HT1080 (cell line): Measurements from ENCODE around the gene NRXN3. TPM values are rescaled to one million over a fixed set of nuclear protein-coding genes. Genes with fewer than 3 reads are reported as not detected.
A peak's percentile ranks its signal among the peaks of the same experiment; 100 is the strongest.

ENCODE experiments used
- DNase-seq: peaks from one replicate; pipeline ENCODE4 v3.0.0-alpha.2; 2015; ENCODE audit warnings: low read depth
- total RNA-seq: library from RNA; depleted of rRNA; stranded (reverse); fragments of >200 nt; shearing (Covaris generic); gene quantifications from 2 replicates; pipeline ENCODE4 v1.2.3, GENCODE V29; 2014

NRXN3 gene
- total RNA-seq, 1 experiment from 2014 or later = 1.2 TPM

DNA sequence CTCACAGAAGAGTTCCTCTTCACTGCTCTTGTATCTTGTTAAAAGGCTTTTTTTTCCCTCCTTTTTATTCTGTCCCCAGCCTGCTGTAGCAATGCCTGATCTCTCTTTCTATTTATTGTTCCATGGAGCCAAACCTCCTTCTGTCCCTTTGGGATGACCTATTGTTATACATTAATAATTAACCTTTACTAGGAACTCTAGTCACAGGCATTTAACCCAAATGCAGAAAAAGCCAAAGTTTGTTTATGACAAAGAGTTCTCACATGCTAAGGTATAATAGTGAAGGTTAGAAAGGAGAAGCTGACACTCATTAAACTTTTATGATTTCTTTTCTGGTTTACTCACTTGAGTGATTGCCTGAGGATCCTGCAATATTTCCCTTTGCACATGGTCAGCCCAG lies 535.8 kb downstream of the NRXN3 start:
- DNase-seq = no peak

DNA sequence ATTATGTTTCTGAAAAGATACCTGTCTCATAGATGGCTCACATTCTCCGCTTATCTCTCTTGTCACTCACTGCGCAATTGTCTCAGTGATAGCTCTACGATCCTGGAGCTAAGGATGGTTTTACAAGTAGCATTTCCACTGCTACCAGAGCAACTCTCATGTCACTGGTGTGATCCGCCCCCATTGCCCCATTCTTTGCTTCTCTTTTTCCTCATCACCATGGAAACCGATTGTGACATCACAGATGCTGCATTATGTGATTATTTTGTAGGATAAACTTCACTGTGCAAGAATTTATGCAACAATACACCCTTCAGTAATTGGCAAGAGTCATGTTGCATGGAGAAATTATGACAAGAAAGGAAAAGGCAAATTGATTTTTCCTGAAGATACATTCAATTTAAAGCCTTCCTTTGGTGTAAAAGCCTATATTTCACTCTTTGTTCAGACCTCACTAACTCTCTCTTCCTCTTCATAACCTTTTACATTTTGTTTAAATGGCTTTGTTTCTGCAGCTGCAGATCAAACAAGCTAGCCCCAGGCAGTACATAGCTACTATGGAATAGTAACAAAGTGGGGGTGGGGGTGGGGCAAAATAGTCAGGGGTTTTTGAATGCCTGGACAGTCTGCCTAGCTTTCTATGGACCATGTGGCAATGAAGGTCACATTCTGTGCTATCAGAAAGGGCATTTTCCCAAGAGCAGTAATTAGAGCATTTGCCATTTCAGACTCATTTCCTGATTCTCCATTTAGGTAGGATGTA lies 539.8 kb downstream of the NRXN3 start:
- DNase-seq = no peak

DNA sequence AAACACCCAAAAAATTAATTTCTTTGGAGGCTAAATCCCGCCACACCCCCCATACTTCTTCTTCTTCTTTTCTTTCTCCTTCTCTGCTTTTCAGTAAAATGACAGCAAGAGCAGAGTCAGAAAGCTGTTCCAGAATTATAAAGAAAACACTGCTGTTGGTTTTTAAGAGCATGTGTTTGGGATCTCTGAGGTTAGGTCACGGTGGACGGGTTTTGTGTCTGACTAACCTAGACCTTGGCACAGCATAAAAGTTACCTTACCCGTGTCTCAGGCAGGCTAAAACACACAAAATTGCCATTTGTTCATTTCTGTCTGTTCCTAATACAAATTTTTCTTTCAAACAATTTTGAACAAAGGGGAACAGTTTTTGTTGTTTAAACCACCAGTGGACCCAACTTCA lies 540.8 kb downstream of the NRXN3 start:
- DNase-seq = no peak

GRCh38 chr14:78713716-78714115 lies 543.5 kb downstream of the NRXN3 start:
- DNase-seq = no peak

DNA sequence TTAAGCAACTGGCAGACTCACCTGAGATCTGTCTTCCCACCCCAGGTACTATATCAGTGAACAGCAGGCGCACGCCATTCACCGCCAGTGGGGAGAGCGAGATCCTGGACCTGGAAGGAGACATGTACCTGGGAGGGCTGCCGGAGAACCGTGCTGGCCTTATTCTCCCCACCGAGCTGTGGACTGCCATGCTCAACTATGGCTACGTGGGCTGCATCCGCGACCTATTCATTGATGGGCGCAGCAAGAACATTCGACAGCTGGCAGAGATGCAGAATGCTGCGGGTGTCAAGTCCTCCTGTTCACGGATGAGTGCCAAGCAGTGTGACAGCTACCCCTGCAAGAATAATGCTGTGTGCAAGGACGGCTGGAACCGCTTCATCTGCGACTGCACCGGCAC lies 544.5 kb downstream of the NRXN3 start:
- DNase-seq = no peak

GRCh38 chr14:78721756-78722480 lies 551.7 kb downstream of the NRXN3 start:
- no peak for DNase-seq

GRCh38 chr14:78725086-78725485 lies 554.9 kb downstream of the NRXN3 start:
- no peak for DNase-seq

GRCh38 chr14:78737116-78737515 lies 566.9 kb downstream of the NRXN3 start:
- DNase-seq = no peak

DNA sequence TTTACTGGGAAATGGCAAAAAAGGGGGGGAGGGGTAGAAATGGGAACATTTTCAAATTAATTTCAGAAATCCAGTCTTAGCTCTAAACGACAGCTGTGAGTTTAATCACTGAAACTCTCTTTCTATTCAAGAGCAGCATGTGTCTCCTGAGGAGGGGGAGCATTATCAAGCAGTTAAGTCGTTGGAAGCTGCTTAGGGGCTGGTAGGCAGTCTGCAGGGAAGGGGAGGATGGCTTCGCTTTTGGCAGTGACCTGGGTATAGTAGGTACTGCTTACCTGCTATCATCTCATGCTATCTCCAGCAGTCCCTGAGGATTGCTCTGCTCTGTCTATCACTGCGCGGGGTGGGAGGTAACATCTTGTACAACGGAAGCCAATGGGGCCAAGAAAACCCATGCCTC lies 567.4 kb downstream of the NRXN3 start:
- DNase-seq = no peak

DNA sequence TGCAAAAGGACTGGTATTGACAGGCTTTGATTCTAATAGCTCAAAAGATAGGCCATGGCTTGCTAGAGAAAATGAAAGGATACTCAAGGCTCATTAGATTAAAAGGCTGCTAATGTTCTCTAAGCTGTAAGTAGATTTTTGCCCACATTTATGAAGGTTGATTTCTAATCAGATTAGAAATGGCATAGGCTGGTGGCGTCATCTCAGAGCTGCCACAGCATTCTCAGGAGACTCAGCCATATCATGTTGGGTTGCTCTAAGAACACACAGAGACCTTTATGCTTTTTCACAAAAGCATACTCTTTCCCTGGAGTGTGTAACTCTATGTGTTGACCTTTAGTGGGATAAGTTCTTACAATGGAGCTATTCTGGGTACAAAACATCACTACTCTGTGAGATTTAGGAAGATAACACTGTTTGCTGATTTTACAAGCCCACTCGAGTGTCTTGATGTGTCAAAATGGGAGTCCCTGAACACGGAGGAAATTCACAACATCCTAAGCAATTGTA lies 576.0 kb downstream of the NRXN3 start:
- DNase-seq = no peak

- DNase-seq = no peak
These were observed 577.6 kb downstream of the NRXN3 start for GRCh38 chr14:78747813-78748212.

DNA sequence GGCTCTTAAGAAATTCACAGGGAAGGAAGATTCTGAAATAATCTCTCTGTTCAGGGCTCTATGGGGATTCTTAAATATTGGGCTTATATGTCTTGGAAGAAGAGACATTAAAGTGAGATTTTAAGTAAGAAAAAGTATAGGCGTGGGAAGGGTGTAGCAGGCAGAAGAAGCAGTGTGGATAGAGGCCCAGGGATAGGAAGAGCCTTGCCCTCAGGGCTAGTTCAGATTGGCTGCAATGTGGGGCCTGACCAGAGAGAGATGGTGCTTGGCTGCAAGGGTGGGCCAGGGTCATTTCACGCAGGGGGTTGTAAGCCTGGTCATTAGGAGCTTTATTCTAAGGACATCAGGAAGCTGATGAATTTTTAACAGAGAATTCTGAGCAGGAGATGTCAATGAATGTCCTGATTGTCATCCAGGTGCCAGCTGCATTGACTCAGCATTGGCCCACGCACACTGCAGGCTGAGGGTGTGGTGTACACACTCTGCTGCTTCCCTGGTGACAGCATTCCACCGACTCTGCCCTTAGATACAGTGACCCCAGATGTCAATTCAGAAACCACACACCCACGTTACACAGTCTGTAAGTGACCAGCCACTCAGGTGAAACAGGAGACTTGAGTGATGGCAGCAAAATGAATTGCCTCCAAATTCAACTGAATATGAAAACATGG lies 582.5 kb downstream of the NRXN3 start:
- DNase-seq = peak; percentile 7

GRCh38 chr14:78754059-78754458 lies 583.9 kb downstream of the NRXN3 start:
- DNase-seq = no peak

- peak; percentile 50 for DNase-seq
These were observed 588.2 kb downstream of the NRXN3 start for GRCh38 chr14:78758333-78758732.

GRCh38 chr14:78762331-78762730 lies 592.2 kb downstream of the NRXN3 start:
- no peak for DNase-seq

GRCh38 chr14:78763746-78764145 lies 593.6 kb downstream of the NRXN3 start:
- DNase-seq = no peak

- DNase-seq = peak; percentile 77
These were observed 594.1 kb downstream of the NRXN3 start for GRCh38 chr14:78764240-78764639.

DNA sequence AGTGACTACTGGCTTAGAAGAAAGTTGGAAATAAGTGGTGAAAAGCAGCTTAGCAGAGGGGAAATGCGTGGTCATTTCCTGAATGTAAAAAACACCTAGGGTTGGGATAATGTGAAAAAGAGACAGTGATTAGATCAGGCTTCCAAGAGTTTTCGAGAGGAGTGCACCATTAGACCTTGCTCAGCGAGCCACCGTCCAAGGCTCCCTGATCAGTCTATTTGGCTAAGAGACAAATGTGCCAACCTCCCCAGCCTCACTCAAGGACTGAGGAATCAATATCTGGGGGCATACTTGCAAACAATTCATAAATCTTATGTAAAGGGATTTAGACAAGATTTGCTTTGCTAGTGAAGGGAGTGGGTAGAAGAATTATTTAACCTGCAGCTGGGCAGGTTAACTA lies 594.5 kb downstream of the NRXN3 start:
- no peak for DNase-seq

GRCh38 chr14:78767436-78767835 lies 597.3 kb downstream of the NRXN3 start:
- no peak for DNase-seq

DNA sequence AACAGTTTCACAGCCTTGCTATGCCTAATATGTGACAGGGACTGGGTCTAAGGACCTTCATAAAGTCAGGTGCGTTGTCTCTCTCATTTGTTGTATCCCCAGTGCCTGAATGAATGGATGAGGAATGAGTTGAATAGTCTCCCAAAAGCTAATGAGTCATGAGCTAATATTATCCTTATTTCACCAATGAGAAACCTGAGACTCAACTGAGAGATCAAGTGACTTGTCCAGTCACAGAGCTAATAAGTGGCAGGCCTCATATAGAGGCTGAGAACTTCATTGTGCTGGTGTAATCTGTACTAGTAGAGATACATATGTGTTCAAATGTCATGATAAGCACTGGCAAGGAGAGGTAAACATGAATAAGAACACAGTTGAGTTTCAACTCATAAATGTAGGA lies 612.4 kb downstream of the NRXN3 start:
- peak; percentile 11 for DNase-seq

GRCh38 chr14:78785265-78785664 lies 615.1 kb downstream of the NRXN3 start:
- no peak for DNase-seq
